OCI-M2 (cell line): Measurements from ENCODE around the gene SMG6.

Experiments used
- DNase-seq: peaks from one replicate; lab custom pipeline; 2025; ENCODE audit not compliant: unreplicated experiment; lab: John Stamatoyannopoulos, UW

SMG6 gene

GRCh38 chr17:2110436-2110835, 193.1 kb downstream of the SMG6 start:
- DNase-seq, result no peak

DNA sequence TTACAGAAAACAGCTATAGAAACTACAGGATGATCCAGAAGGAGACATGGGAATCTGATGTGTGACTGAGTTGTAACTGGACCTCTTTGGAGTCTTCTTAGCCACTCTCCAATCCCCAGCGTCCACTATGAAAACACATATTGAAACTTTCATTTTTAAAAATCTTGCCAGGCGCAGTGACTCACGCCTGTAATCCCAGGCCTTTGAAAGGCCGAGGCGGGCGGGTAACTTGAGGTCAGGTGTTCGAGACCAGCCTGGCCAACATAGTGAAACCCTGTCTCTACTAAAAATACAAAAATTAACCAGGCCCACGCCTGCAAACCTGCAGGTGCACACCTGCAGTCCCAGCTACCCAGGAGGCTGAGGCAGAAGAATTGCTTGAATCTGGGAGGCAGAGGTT, 195.4 kb downstream of the SMG6 start:
- no peak for DNase-seq

- no peak for DNase-seq
Observed at GRCh38 chr17:2107506-2107905, 196.1 kb downstream of the SMG6 start.

GRCh38 chr17:2107050-2107449, 196.5 kb downstream of the SMG6 start:
- DNase-seq, result no peak

DNA sequence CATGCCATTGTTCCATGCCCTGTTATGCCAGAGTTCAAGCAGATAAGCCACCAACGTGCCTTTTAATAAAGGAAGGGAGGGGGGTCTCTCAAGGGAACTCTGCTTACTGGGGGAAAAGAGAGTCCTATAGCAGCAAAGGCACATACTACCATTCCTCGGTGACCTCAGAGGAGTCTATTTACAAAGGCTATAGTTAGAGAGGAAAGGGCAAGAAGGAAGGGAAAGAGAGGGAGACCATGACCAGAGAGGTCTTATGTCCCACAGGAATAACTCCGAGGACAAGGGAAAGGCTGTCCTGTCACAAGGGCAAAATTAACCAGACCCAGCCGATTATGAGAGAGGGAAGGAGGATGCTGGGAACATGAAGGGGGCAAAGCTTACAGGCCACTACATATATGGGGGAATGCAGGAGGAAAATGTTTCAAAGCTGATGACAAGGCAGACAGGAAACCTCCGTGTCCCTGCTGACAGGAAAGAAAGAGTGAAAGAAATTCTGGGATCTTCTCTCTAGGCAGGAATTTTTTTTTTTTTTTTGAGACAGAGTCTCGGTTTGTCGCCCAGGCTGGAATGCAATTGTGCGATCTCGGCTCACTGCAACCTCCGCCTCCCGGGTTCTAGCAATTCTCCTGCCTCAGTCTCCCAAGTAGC, 197.2 kb downstream of the SMG6 start:
- DNase-seq, result no peak

DNA sequence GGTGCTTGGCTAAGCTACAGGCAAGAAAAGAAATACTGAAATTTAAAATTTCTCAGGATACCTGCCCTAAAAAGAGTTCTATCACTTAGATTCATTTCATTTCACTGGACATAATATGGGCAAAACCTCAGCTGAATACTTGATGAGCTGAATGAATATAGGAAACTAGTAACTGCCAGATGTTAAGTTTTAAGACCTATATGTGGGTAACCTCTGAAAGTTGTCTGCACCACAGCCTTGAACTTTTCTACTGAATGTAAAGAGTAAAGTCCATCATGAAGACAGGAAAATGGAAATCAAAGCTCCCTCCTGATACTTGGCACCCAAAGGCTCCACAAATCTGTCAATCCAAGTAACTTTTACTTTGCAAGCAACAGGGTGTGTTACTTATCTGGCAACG, 197.9 kb downstream of the SMG6 start:
- no peak for DNase-seq

- DNase-seq, result no peak
Observed at GRCh38 chr17:2102931-2103809, 200.4 kb downstream of the SMG6 start.

DNA sequence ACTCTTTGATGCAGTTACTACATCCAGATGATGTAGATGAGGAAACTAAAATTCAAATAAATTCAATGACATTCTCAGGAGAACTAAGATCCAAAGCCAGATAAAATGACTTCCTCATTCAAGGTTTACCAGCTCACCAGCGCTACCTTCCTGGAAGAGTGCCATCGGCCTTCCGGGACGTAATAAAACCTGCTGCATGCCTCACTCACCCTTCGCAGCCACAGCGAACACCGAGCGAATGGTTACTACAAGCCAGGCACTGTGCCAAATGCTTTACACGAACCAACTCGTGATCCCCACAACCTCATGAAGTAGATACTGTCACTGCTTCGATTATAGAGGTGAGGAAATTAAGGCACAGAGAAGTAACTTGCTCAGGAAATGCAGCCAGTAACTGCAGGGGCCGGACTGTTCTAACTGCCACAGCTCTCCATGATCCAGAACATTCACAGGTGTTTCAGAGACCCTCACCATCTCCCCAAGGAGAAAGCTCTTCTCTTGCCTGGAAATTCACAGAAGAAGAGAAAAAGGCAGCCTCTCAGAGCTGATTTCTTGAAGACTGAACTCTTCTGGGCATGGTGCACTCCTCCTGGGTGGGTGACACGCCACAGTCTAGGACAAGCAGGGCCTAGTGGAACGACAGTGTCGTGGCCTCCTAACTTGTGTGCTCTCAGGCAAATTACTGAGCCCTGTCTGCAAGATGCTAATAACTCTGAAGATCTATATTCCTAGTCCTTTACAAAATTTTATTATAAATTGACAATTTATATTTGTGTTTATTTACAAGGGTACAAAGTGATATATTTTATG, 201.9 kb downstream of the SMG6 start:
- no peak for DNase-seq

DNA sequence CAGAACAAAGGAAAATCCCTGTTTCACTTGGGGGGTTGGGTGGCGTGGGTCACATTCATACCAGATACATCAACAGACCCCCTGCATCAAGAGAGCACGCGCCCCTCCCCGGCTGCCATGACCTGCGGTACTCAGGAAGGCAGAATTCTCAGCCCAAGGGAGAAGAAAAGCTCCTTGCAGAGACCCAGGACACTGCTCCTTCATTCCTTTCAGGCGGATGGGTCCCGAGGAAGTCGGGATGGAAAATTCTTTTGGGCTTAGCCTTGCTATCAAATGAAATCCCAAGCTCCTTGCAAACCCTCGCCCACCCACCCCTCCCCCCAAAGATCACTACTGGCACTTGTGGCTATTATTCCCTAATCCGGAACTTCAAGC, 208.1 kb downstream of the SMG6 start:
- no peak for DNase-seq

GRCh38 chr17:2094891-2095535, 208.6 kb downstream of the SMG6 start:
- DNase-seq, result no peak

DNA sequence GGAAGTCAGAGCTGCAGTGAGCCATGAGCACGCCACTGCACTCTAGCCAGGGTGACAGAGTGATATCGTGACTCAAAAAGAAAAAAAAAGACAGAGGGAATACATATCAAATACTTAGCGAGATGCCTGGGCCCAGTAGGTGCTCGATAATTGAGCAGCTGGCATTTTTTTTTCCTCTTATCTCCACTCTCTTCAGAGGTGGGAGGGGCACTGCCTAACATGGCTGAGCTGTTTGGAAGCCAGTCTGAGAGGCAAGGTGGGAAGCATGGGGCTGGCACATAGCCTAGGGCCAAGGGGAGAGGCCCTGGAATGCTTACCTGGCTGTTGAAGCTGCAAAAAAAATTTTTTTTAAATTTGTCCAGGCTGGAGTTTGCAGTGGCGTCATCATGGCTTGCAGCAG, 210.2 kb downstream of the SMG6 start:
- DNase-seq, result no peak

DNA sequence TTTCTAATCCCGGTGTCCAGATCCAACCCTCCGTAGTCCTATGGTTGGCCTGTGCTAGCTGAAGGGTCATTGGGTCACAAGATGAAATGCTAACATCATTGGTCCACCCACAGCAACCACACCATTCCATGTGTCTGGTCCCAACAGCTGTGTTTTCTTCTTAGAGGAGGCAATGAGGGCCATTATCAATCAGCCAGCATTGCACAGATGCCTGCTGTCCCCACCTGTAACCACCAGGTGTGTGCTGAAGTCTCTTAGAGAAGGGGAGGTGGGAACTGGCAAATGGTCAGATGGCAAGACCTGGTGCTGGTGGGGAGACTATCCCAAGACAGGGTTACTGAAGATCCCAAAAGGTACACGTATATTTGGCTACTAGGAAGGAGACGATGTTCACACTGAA, 211.3 kb downstream of the SMG6 start:
- no peak for DNase-seq

GRCh38 chr17:2090804-2091534, 212.6 kb downstream of the SMG6 start:
- no peak for DNase-seq

GRCh38 chr17:2090210-2090641, 213.4 kb downstream of the SMG6 start:
- DNase-seq, result no peak

DNA sequence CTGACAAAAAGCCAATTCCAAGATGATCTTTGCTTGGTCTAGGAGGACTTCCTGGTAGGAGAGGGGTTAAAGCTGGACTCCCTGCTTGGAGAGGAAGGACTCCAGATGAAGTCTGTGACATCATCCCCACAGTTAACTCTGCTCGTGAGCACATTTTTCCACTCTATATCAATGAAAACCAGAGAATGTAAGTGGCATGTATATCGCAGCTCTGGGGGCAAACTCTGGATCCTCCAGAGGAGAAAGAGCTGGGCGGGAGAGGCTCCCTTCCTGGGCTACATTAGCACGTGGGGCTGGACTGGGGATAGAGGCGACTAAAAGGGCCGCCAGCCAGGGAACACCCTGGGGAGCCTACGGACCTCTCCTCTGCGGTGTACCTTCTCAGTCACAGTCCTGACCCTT, 214.6 kb downstream of the SMG6 start:
- no peak for DNase-seq

DNA sequence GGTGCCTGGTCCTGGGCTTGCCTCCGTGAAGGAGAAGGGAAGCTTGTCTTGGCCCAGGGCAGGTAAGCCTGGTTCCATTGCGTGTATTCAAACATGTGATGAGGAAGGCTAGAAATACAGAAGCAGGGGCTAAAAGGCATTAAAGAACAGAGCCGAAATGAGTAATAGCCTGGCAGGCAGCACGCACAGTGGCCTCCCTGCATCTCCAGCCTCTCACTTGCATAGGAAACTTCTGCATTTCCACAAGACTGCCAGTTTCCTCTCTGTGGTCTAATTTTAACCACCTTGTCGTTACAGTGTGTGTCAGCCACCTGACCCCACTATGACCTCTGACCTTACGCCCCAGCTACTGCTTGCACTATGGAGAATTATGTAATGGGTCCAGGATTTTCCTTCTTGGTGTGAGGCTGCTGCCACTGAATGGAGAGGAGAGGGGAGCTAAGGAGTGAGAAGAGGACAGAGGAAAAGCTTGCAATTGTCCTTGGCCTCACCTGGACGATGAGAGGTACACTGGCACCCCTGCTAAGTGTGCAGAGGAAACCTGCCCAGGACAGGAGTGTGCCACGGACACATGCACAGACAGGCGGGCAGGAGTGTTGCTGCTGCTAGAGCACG, 215.9 kb downstream of the SMG6 start:
- DNase-seq, result no peak

DNA sequence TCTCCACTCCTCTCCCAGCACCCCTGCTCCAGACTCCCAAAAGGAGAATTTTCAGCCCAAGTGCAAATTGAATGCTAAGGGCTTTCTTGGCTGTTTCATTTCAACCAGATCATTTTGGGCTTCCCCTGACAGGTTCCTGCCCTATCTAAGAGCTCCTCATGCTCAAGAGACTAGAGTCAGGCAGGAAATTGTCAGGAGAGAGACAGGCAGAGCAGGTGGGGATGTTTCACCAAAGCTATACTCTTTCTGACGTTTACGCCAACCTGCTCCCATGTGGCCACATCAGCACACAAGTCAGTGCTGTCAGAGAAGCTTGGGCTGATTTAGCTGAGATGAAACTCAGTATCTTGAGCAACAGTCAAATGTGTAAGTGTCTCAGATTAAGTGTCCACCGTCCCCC, 217.3 kb downstream of the SMG6 start:
- DNase-seq, result no peak

GRCh38 chr17:2085648-2085949, 218.0 kb downstream of the SMG6 start:
- no peak for DNase-seq

- DNase-seq, result no peak
Observed at GRCh38 chr17:2084766-2085647, 218.6 kb downstream of the SMG6 start.
